MCF 10A (cell line): ENCODE results near the gene IQCH. TPM values are rescaled to one million over a fixed set of nuclear protein-coding genes. Genes with fewer than 3 reads are reported as not detected.
"Not testable (repeated sequence)": the region's sequence is repeated elsewhere in the genome, so short reads cannot be mapped to it uniquely, and the experiment has no call there.

Source experiments
- BruUV-seq: library from RNA; stranded (reverse); fragments of 400-500 nt; replicated peaks from 2 replicates; lab custom pipeline; 2021; lab: Mats Ljungman, UMichigan
- CTCF ChIA-PET: fragments of 300-600 bp; sonication (Branson Sonifier 250); formaldehyde crosslinking; extraction: SDS; loops from one replicate; lab custom pipeline; 2021; ENCODE audit warnings: antibody characterized with exemption, inconsistent platforms; lab: Yijun Ruan, JAX
- POLR2A ChIA-PET: fragments of 300-600, 350-650 bp; sonication (Branson Sonifier 250); formaldehyde crosslinking; extraction: SDS; loops from one replicate; lab custom pipeline; 2020; ENCODE audit warnings: antibody characterized with exemption, inconsistent platforms; lab: Yijun Ruan, JAX
- DNase-seq: peaks from one replicate; pipeline ENCODE4 v3.0.0-alpha.2; 2018; ENCODE audit not compliant: unreplicated experiment
- H3K27ac Mint-ChIP-seq: one replicate; pipeline ENCODE4 v1.8.0; 2022; ENCODE audit warnings: mild to moderate bottlenecking, low read depth, mixed read lengths; ENCODE audit not compliant: unreplicated experiment
- H3K27me3 Mint-ChIP-seq: one replicate; pipeline ENCODE4 v1.8.0; 2022; ENCODE audit warnings: mixed read lengths; ENCODE audit not compliant: insufficient read depth, unreplicated experiment
- H3K36me3 Mint-ChIP-seq: one replicate; pipeline ENCODE4 v1.8.0; 2022; ENCODE audit warnings: mild to moderate bottlenecking, moderate library complexity, mixed read lengths; ENCODE audit not compliant: insufficient read depth, unreplicated experiment
- H3K4me1 Mint-ChIP-seq: one replicate; pipeline ENCODE4 v1.8.0; 2022; ENCODE audit warnings: mixed read lengths; ENCODE audit not compliant: insufficient read depth, unreplicated experiment
- H3K4me3 Mint-ChIP-seq: one replicate; pipeline ENCODE4 v1.8.0; 2022; ENCODE audit warnings: mild to moderate bottlenecking, moderate library complexity, mixed read lengths; ENCODE audit not compliant: unreplicated experiment
- H3K9me3 Mint-ChIP-seq: one replicate; pipeline ENCODE4 v1.8.0; 2022; ENCODE audit warnings: mixed read lengths; ENCODE audit not compliant: unreplicated experiment
- CTCF ChIP-seq: fragments of 200-600 bp; IDR thresholded peaks from one replicate; pipeline ENCODE4 v1.8.0; 2022; ENCODE audit warnings: antibody characterized with exemption, mild to moderate bottlenecking; ENCODE audit not compliant: unreplicated experiment
- intact Hi-C: fragments of 100-400 bp; cut with micrococcal nuclease; formaldehyde crosslinking; loops from 2 replicates; pipeline ENCODE4 v1.14.1; 2022
- total RNA-seq: library from RNA; stranded (reverse); gene quantifications from 2 replicates; pipeline ENCODE4 v1.2.3, GENCODE V29; 2022

Gene IQCH
- total RNA-seq, 1 experiment from 2014 or later, result 5.0 TPM

GRCh38 chr15:67276666-67277065, 22.1 kb downstream of the IQCH start:
- H3K4me1 Mint-ChIP-seq, result no peaks in the 10 kb centered on the region
- BruUV-seq, result no TSS peak

GRCh38 chr15:67280217-67280616, 25.6 kb downstream of the IQCH start:
- Mint-ChIP-seq H3K36me3 (no peaks in the 10 kb centered on the region), H3K4me3 (no peak overlapping the region), H3K27me3 (no peaks in the 10 kb centered on the region), H3K4me1 (no peaks in the 10 kb centered on the region), H3K9me3 (peaks cover 8% of the 10 kb centered on the region), H3K27ac (no peak overlapping the region)
- no TSS peak for BruUV-seq
- ChIA-PET POLR2A (interaction anchor here (0.6 to 1.0 kb wide), 2 partner anchors 27 to 1077 kb away, joined by 3 to 4 read pairs; no protein-coding TSS in a partner anchor), CTCF (interaction anchor here (0.6 to 1.2 kb wide), 6 partner anchors 24 to 946 kb away, joined by 3 to 4 read pairs (median 3); no protein-coding TSS in a partner anchor)
- TF ChIP-seq CTCF, result no peak
- intact Hi-C loops, result no loop called here
- no peak for DNase-seq

More at GRCh38 chr15:67276666-67277065, 22.1 kb downstream of the IQCH start:
- Mint-ChIP-seq H3K36me3 (no peaks in the 10 kb centered on the region), H3K4me3 (no peak overlapping the region), H3K9me3 (no peaks in the 10 kb centered on the region), H3K27me3 (no peaks in the 10 kb centered on the region), H3K27ac (no peak overlapping the region)
- DNase-seq, result no peak
- intact Hi-C loops, result no loop called here
- ChIA-PET POLR2A (no interaction called here), CTCF (no interaction called here)
- TF ChIP-seq CTCF, result no peak

- intact Hi-C loops, result no loop called here
- H3K27me3 Mint-ChIP-seq, result no peaks in the 10 kb centered on the region
- H3K27ac Mint-ChIP-seq, result no peak overlapping the region
- H3K4me3 Mint-ChIP-seq, result no peak overlapping the region
- no TSS peak for BruUV-seq
- H3K4me1 Mint-ChIP-seq, result no peaks in the 10 kb centered on the region
- no peaks in the 10 kb centered on the region for H3K36me3 Mint-ChIP-seq
- H3K9me3 Mint-ChIP-seq, result peaks cover 8% of the 10 kb centered on the region
- ChIA-PET POLR2A (interaction anchor here (1.4 kb wide), 1 partner anchor 41 kb away, joined by 3 read pairs; no protein-coding TSS in a partner anchor), CTCF (no interaction called here)
- no peak for DNase-seq
- TF ChIP-seq CTCF, result no peak
Measured at GRCh38 chr15:67281714-67282113, 27.1 kb downstream of the IQCH start.

- H3K4me1 Mint-ChIP-seq, POLR2A ChIA-PET, intact Hi-C loops, H3K27ac Mint-ChIP-seq, H3K9me3 Mint-ChIP-seq, DNase-seq, CTCF ChIA-PET, BruUV-seq, H3K36me3 Mint-ChIP-seq, H3K4me3 Mint-ChIP-seq, H3K27me3 Mint-ChIP-seq: not testable (repeated sequence)
Measured at GRCh38 chr15:67285625-67286024, 31.0 kb downstream of the IQCH start.

- H3K36me3 Mint-ChIP-seq, intact Hi-C loops, H3K27ac Mint-ChIP-seq, H3K4me1 Mint-ChIP-seq, H3K27me3 Mint-ChIP-seq, CTCF ChIA-PET, H3K9me3 Mint-ChIP-seq, H3K4me3 Mint-ChIP-seq, POLR2A ChIA-PET, BruUV-seq, DNase-seq: not testable (repeated sequence)
Measured at GRCh38 chr15:67286400-67286799, 31.8 kb downstream of the IQCH start.
